Tibial nerve (tissue), 3 donors: ENCODE measurements around the gene CALM1.

ENCODE experiments used
- CTCF ChIP-seq, 5 experiments: fragments of 200-600 bp in 3 of 5; fragments of 450-650 bp in 2 of 5; sonication (generic) in 3 of 5; IDR thresholded peaks; one replicate each; pipeline ENCODE4 v1.5.1; 2016 to 2019; ENCODE audit warnings: antibody characterized with exemption in 5 of 5, mild to moderate bottlenecking in 3 of 5, moderate library complexity in 2 of 5
- POLR2A ChIP-seq, 2 donors: fragments of 450-650 bp; IDR thresholded peaks; one replicate each; pipeline ENCODE4 v1.6.1; 2017; ENCODE audit warnings: antibody characterized with exemption in 2 of 2, mild to moderate bottlenecking in 2 of 2, moderate library complexity in 2 of 2

GRCh38 chr14:90453401-90453951 lies 56.6 kb downstream of the CALM1 start:
- TF ChIP-seq CTCF (IDR thresholded peaks at IDR 0.05) (no peak), POLR2A (IDR thresholded peaks at IDR 0.05) (no peak)
